Measurements from ENCODE around the gene SLC39A13.
A peak's percentile ranks its signal among the peaks of the same experiment; 100 is the strongest.

Gene SLC39A13

DNA sequence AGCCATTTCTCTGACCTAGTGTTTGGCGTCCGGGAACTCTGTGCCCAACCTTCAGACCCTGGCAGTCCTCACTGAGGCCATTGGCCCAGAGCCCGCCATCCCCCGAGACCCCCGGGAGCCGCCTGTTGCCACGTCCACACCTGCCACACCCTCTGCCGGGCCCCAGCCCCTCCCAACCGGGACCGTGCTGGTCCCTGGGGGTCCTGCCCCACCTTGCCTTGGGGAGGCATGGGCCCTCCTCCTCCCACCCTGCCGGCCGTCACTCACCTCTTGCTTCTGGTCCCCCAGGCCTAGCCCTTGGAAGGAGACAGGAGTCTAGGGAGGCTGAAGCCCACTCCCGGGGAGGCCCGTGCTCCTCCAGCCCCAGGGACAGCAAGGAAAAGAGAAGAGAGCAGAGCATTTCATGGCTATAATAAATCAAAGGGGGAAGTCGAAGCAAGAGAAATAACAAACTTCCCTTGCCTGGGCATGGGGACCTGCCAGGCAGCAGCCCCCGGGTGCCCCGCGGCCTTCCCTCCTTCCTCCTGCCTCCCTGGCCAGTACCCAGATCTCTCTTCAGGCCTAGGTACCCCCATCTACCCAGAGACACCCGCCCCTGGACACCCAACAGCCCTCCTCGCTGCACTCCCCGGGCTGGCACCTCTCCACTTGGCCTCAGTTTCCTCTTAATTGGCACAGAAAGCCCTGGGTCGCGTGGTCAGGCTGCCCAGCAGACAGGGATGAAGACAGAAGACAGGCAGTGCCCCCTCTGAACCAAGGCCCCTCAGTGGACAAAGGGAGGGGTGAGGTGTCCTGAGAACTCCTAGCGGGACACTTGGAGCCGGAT, 13.0 kb upstream of the SLC39A13 start:
- no peak overlapping the region for H3K14ac ChIP-seq (ENCODE audit: low read length)
- no peak overlapping the region for H3K18ac ChIP-seq (ENCODE audit: low read length)
- no peak overlapping the region for H2BK5ac ChIP-seq (ENCODE audit: low read depth, low read length, poor library complexity)
- no peak overlapping the region for H3K4ac ChIP-seq (ENCODE audit: low read depth, low read length)
- peaks cover 3% of the 10 kb centered on the region for H3K79me2 ChIP-seq (ENCODE audit: control insufficient read depth, insufficient read depth, low read length, poor library complexity)
- no CpG with 5 or more reads among the region's 25 CpGs for WGBS (ENCODE audit: extremely low coverage, insufficient coverage, insufficient read length)
- H3K9me3 ChIP-seq (ENCODE audit: insufficient read depth, low read depth, low read length): no peaks in the 10 kb centered on the region
- H3K4me1 ChIP-seq (ENCODE audit: control insufficient read depth in 1 of 2, insufficient read depth in 2 of 2, low read length in 2 of 2): peaks cover 0 to 4% of the 10 kb centered on the region in 2 experiments
- no peak overlapping the region for H3K27ac ChIP-seq (ENCODE audit: low read depth, low read length)
- no peak overlapping the region for H3K4me2 ChIP-seq (ENCODE audit: low read length)
- no peak overlapping the region for H2AFZ ChIP-seq (ENCODE audit: insufficient read depth, low read length, poor library complexity)
- DNase-seq: no peak
- H4K8ac ChIP-seq (ENCODE audit: low read depth, low read length): peak overlapping the region; percentile 6
- H2BK120ac ChIP-seq (ENCODE audit: insufficient read depth, low read length, poor library complexity): no peak overlapping the region
- no peak overlapping the region for H2BK12ac ChIP-seq (ENCODE audit: low read length)
- peaks cover 3% of the 10 kb centered on the region for H3K79me1 ChIP-seq (ENCODE audit: low read length)
- H4K91ac ChIP-seq (ENCODE audit: low read depth, low read length): no peak overlapping the region
- no peak overlapping the region for H3K9ac ChIP-seq (ENCODE audit: low read length)
- no peak overlapping the region for H3K23ac ChIP-seq (ENCODE audit: low read length)
- no peak overlapping the region for H4K12ac ChIP-seq (ENCODE audit: low read depth, low read length)
- no peak overlapping the region for H3K4me3 ChIP-seq (ENCODE audit: low read depth, low read length)
- H3K27me3 ChIP-seq (ENCODE audit: insufficient read depth, low read length): no peaks in the 10 kb centered on the region
- H2AK5ac ChIP-seq (ENCODE audit: low read length): no peak overlapping the region
- H3K36me3 ChIP-seq (ENCODE audit: control insufficient read depth in 1 of 2, insufficient read depth in 2 of 2, low read length in 2 of 2): no peaks in the 10 kb centered on the region

DNA sequence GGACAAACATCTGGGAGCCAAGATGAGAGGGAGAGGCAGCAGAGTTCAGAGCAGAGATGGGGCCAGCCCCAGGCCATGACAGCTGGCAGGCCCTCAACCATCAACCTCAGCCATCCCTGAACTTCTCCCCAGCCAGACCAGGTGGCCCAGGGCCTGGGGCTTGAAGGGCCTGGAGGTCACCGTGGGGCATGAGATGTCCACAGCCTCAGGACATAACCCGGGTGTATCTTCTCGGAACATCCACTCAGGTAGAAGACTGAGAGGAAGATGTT, 12.4 kb upstream of the SLC39A13 start:
- H4K91ac ChIP-seq (ENCODE audit: low read depth, low read length): no peak overlapping the region
- H3K4me1 ChIP-seq (ENCODE audit: control insufficient read depth in 1 of 2, insufficient read depth in 2 of 2, low read length in 2 of 2): peaks cover 0 to 4% of the 10 kb centered on the region in 2 experiments
- no peak for DNase-seq
- peaks cover 3% of the 10 kb centered on the region for H3K79me1 ChIP-seq (ENCODE audit: low read length)
- H3K4ac ChIP-seq (ENCODE audit: low read depth, low read length): no peak overlapping the region
- no peak overlapping the region for H4K8ac ChIP-seq (ENCODE audit: low read depth, low read length)
- H3K79me2 ChIP-seq (ENCODE audit: control insufficient read depth, insufficient read depth, low read length, poor library complexity): peaks cover 3% of the 10 kb centered on the region
- H3K9me3 ChIP-seq (ENCODE audit: insufficient read depth, low read depth, low read length): no peaks in the 10 kb centered on the region
- H3K23ac ChIP-seq (ENCODE audit: low read length): no peak overlapping the region
- H2BK5ac ChIP-seq (ENCODE audit: low read depth, low read length, poor library complexity): no peak overlapping the region
- WGBS (ENCODE audit: extremely low coverage, insufficient coverage, insufficient read length): no CpG with 5 or more reads among the region's 3 CpGs
- no peak overlapping the region for H3K9ac ChIP-seq (ENCODE audit: low read length)
- H3K4me2 ChIP-seq (ENCODE audit: low read length): no peak overlapping the region
- no peaks in the 10 kb centered on the region for H3K27me3 ChIP-seq (ENCODE audit: insufficient read depth, low read length)
- H3K14ac ChIP-seq (ENCODE audit: low read length): no peak overlapping the region
- H3K36me3 ChIP-seq (ENCODE audit: control insufficient read depth in 1 of 2, insufficient read depth in 2 of 2, low read length in 2 of 2): no peaks in the 10 kb centered on the region
- no peak overlapping the region for H4K12ac ChIP-seq (ENCODE audit: low read depth, low read length)
- H3K18ac ChIP-seq (ENCODE audit: low read length): no peak overlapping the region
- no peak overlapping the region for H2AK5ac ChIP-seq (ENCODE audit: low read length)
- H3K27ac ChIP-seq (ENCODE audit: low read depth, low read length): no peak overlapping the region
- H2BK12ac ChIP-seq (ENCODE audit: low read length): no peak overlapping the region
- H2BK120ac ChIP-seq (ENCODE audit: insufficient read depth, low read length, poor library complexity): no peak overlapping the region
- no peak overlapping the region for H3K4me3 ChIP-seq (ENCODE audit: low read depth, low read length)
- H2AFZ ChIP-seq (ENCODE audit: insufficient read depth, low read length, poor library complexity): no peak overlapping the region

DNA sequence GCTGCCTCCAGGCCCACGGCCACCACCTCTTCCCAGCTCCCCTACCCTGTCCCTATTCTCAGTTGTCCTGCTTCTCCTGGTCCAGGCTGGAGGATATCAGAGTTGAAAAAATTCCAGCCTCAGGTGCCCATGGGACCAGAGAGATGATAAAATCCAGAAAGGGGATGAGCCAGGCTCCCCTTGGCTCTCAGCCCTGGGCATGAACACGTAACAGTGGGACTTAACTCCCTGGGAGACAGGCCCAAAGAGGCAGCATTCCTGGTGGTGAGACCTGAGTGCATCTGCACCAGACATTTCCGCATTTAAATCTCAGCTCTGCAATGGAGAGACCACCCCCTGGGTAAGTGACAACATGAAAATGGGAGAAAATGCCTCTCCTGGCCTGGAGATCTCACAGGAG, 10.4 kb upstream of the SLC39A13 start:
- no peak overlapping the region for H4K12ac ChIP-seq (ENCODE audit: low read depth, low read length)
- DNase-seq: no peak
- no peak overlapping the region for H2BK5ac ChIP-seq (ENCODE audit: low read depth, low read length, poor library complexity)
- H3K36me3 ChIP-seq (ENCODE audit: control insufficient read depth in 1 of 2, insufficient read depth in 2 of 2, low read length in 2 of 2): no peaks in the 10 kb centered on the region
- no peak overlapping the region for H2BK120ac ChIP-seq (ENCODE audit: insufficient read depth, low read length, poor library complexity)
- no peaks in the 10 kb centered on the region for H3K27me3 ChIP-seq (ENCODE audit: insufficient read depth, low read length)
- no peak overlapping the region for H3K4ac ChIP-seq (ENCODE audit: low read depth, low read length)
- H3K9ac ChIP-seq (ENCODE audit: low read length): no peak overlapping the region
- no peak overlapping the region for H3K27ac ChIP-seq (ENCODE audit: low read depth, low read length)
- H3K79me2 ChIP-seq (ENCODE audit: control insufficient read depth, insufficient read depth, low read length, poor library complexity): peaks cover 3% of the 10 kb centered on the region
- no peak overlapping the region for H3K18ac ChIP-seq (ENCODE audit: low read length)
- H3K14ac ChIP-seq (ENCODE audit: low read length): no peak overlapping the region
- H3K23ac ChIP-seq (ENCODE audit: low read length): no peak overlapping the region
- no peaks in the 10 kb centered on the region for H3K9me3 ChIP-seq (ENCODE audit: insufficient read depth, low read depth, low read length)
- no peak overlapping the region for H2AFZ ChIP-seq (ENCODE audit: insufficient read depth, low read length, poor library complexity)
- whole genome bisulfite sequencing (ENCODE audit: extremely low coverage, insufficient coverage, insufficient read length): no CpG with 5 or more reads among the region's 3 CpGs
- H3K4me2 ChIP-seq (ENCODE audit: low read length): no peak overlapping the region
- no peak overlapping the region for H4K91ac ChIP-seq (ENCODE audit: low read depth, low read length)
- no peak overlapping the region for H2BK12ac ChIP-seq (ENCODE audit: low read length)
- H4K8ac ChIP-seq (ENCODE audit: low read depth, low read length): no peak overlapping the region
- no peak overlapping the region for H3K4me3 ChIP-seq (ENCODE audit: low read depth, low read length)
- H3K79me1 ChIP-seq (ENCODE audit: low read length): peaks cover 3% of the 10 kb centered on the region
- H3K4me1 ChIP-seq (ENCODE audit: control insufficient read depth in 1 of 2, insufficient read depth in 2 of 2, low read length in 2 of 2): peaks cover 0 to 4% of the 10 kb centered on the region in 2 experiments
- H2AK5ac ChIP-seq (ENCODE audit: low read length): no peak overlapping the region

DNA sequence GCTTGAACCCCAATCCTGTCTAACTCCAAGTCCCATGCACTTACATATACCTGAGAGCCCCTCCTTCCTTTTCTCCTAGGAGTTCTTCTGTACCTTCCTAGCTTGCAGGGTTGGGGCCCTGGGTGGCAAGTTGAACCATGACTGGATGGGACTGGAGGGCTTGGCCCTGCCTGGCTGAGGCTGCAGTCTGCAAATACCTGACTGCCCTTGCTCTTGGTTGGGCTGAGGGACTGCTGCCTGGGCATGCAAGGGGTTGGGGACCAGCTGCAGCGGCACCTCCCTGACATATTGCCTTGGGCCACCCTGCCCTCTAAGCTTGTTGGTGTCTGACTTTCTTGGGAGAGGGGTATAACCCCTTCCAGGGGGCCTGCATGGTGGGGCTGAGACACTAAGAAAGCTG, 9.8 kb upstream of the SLC39A13 start:
- H3K4me2 ChIP-seq (ENCODE audit: low read length): no peak overlapping the region
- WGBS (ENCODE audit: extremely low coverage, insufficient coverage, insufficient read length): no CpG with 5 or more reads among the region's 1 CpG
- H3K4me3 ChIP-seq (ENCODE audit: low read depth, low read length): no peak overlapping the region
- H3K9me3 ChIP-seq (ENCODE audit: insufficient read depth, low read depth, low read length): no peaks in the 10 kb centered on the region
- no peak overlapping the region for H3K23ac ChIP-seq (ENCODE audit: low read length)
- no peak overlapping the region for H4K8ac ChIP-seq (ENCODE audit: low read depth, low read length)
- no peak overlapping the region for H3K9ac ChIP-seq (ENCODE audit: low read length)
- H3K4ac ChIP-seq (ENCODE audit: low read depth, low read length): no peak overlapping the region
- H2AK5ac ChIP-seq (ENCODE audit: low read length): no peak overlapping the region
- H3K79me1 ChIP-seq (ENCODE audit: low read length): peaks cover 3% of the 10 kb centered on the region
- H2BK12ac ChIP-seq (ENCODE audit: low read length): no peak overlapping the region
- no peak overlapping the region for H2AFZ ChIP-seq (ENCODE audit: insufficient read depth, low read length, poor library complexity)
- no peak for DNase-seq
- no peak overlapping the region for H3K27ac ChIP-seq (ENCODE audit: low read depth, low read length)
- H3K36me3 ChIP-seq (ENCODE audit: control insufficient read depth in 1 of 2, insufficient read depth in 2 of 2, low read length in 2 of 2): no peaks in the 10 kb centered on the region
- no peak overlapping the region for H3K18ac ChIP-seq (ENCODE audit: low read length)
- H3K79me2 ChIP-seq (ENCODE audit: control insufficient read depth, insufficient read depth, low read length, poor library complexity): peaks cover 3% of the 10 kb centered on the region
- H4K91ac ChIP-seq (ENCODE audit: low read depth, low read length): no peak overlapping the region
- no peak overlapping the region for H2BK120ac ChIP-seq (ENCODE audit: insufficient read depth, low read length, poor library complexity)
- no peak overlapping the region for H3K14ac ChIP-seq (ENCODE audit: low read length)
- H3K4me1 ChIP-seq (ENCODE audit: control insufficient read depth in 1 of 2, insufficient read depth in 2 of 2, low read length in 2 of 2): peaks cover 0 to 4% of the 10 kb centered on the region in 2 experiments
- H3K27me3 ChIP-seq (ENCODE audit: insufficient read depth, low read length): no peaks in the 10 kb centered on the region
- H4K12ac ChIP-seq (ENCODE audit: low read depth, low read length): no peak overlapping the region
- no peak overlapping the region for H2BK5ac ChIP-seq (ENCODE audit: low read depth, low read length, poor library complexity)

Measured in trophoblast cell (in vitro differentiated cells and primary cell).